HS-27A (cell line): ENCODE measurements around the gene FIBP.

Experiments
- DNase-seq: peaks from one replicate; pipeline ENCODE4 v3.0.0-alpha.2; 2012; ENCODE audit warnings: low read depth, missing footprints

FIBP gene

DNA sequence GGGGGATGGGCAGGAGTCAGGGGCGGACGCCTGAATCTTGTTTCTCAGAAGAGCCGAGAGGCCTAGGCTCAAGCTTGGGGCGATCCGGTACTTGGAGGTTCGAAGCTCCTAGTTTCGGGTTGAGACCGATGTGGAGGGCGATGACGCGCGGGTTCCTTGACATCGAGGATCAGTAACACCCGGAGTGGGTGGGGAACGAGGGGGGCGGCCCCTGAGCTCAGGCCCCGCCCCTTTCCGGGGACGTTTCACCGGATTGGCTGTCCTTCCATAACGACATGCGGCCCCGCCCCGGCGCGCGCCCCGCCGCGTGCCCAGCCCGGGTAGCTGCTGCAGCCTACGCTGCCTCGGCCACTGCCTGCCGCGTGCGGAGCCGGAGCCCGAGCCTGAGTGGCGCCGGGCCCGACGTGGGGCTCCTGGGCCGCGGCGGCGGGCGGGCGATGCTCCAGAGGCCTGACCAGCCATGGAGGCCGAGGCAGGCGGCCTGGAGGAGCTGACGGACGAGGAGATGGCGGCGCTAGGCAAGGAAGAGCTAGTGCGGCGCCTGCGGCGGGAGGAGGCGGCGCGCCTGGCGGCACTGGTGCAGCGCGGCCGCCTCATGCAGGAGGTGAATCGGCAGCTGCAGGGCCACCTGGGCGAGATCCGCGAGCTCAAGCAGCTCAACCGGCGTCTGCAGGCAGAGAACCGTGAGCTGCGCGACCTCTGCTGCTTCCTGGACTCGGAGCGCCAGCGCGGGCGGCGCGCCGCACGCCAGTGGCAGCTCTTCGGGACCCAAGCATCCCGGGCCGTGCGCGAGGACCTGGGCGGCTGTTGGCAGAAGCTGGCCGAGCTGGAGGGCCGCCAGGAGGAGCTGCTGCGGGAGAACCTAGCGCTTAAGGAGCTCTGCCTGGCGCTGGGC lies 2.3 kb upstream of the FIBP start, which contains the start of gene CCDC85B:
Gene CCDC85B (plus strand): TSS at position 350 of the 895 bp plus-strand sequence. CDS start 111 bp downstream, at position 461.
- peak; percentile 93 for DNase-seq

DNA sequence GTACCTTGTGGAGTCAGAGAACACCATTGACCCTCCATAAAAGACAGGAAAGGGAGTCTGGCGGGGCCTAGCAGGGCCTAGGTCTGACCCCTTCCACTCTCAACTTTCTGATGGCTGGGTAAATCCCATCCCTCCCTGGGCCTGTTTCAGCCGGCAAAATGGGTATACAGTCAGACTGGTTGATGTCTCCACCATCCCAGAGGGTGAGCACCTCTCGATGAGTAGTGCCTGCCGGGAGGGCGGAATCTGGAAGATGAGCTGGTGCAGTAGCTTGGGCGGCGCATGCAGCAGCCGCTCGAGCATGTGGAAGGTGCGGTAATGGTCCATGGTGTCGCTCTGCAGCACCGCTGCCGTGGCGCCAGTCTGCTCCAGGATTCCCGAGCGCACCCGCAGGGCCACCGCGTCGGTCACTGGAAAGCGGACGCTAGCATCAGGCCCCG lies 528 bp downstream of the FIBP start:
- DNase-seq: no peak

DNA sequence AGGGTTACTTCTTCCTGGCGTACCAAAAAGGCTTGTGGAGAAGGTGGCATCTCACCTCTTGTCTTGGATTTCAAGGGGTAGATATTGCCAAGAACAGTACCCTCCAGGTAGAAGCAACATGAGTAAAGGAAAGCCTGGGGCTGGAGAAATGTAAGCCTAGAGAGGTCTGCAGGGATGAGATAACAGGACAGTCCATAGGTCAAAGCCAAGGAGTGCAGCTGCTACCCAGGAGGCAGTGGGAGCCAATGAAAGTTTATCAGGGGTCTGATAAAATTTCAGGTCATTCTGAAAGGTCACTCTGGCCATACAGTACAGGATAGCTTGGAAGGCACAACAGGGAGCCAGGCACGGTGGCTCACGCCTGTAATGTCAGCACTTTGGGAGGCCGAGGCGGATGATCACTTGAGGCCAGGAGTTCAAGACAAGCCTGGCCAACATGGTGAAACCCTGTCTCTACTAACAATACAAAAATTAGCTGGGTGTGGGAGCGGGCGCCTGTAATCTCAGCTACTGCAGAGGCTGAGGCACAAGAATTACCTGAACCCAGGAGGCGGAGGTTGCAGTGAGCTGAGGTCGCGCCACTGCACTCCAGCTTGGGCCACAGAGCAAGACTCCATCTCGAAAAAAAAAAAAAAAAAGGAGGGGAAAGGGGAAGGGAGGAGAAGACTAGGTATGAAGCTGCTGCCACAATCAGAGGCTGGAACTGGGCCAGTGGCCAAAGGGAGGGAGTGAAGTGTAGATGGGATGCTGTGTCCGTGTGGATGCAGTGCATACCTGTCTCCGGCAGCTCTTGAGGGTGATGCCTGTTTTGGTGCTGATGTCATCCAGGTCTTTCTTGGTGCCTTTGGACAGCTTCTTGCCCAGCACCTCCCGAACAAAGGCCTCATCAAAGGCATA lies 1.2 kb downstream of the FIBP start:
- DNase-seq: no peak

DNA sequence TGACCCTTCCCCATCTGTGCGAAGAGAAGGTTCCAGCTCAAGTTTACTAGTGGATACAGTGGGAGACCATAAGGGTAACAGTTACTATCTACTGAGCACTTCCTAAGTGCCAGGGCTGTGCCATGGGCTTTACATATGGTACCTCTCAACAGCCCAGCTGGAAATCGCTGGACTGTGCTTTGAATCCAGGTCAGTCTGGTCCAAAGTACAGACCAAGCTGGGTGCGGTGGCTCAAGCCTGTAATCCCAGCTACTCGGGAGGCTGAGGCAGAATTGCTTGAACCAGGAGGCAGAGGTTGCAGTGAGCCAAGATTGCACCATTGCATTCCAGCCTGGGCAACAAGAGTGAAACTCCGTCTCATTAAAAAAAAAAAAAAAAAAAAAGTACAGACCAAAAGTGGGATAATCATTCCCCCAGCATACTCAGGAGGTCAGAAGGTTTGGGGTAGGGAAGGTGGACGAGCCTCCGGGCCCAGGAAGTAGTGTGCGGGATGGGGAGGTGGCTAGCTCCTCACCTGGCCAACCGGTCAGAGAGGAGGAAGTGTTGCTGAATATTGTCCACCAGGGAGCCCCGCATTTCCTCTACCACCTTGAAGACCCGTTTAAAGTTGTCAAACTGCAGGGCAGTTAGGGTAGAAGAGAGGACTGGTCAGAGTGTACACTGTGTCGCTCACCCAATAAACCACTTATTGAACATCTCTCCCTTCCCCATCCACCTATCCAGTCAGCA lies 2.3 kb downstream of the FIBP start:
- no peak for DNase-seq

DNA sequence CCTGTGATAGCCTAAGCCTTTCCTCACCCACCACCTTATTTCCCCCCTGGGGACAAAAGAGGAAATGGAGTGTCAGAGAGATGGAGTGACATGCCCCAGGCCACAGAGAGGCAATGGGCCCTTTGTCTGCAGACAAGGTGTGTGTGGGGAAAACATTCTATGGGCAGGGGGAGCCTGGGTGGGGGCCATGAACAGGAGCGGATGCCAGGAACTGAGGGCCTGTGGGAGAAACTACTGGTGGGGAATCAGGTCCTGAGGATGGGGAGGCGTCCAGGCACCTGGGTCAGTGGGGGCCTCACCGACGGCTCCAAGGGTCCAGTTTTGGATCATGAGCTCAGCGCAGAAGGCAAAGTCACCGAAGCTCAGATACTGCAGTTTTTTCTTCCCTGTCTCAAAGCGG lies 3.0 kb downstream of the FIBP start:
- DNase-seq: no peak

DNA sequence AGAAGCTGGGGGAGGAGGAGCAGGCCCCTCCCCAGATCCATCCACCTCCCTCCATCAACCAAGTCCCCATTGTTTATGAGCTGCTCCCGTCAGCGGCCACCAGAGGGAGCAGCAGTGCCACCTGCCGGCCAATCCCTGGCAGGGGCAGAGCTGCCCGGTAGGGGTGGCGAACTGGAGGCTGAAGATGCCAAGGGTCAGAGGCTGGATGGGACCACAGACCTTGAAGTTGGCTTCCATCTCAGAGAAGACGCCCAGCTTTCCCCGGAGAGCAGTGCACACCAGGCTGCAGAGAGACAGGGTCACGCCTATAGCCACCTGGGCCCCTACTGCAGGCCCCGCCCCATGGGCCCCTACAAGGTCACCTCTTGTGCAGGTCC lies 3.6 kb downstream of the FIBP start:
- DNase-seq: no peak

DNA sequence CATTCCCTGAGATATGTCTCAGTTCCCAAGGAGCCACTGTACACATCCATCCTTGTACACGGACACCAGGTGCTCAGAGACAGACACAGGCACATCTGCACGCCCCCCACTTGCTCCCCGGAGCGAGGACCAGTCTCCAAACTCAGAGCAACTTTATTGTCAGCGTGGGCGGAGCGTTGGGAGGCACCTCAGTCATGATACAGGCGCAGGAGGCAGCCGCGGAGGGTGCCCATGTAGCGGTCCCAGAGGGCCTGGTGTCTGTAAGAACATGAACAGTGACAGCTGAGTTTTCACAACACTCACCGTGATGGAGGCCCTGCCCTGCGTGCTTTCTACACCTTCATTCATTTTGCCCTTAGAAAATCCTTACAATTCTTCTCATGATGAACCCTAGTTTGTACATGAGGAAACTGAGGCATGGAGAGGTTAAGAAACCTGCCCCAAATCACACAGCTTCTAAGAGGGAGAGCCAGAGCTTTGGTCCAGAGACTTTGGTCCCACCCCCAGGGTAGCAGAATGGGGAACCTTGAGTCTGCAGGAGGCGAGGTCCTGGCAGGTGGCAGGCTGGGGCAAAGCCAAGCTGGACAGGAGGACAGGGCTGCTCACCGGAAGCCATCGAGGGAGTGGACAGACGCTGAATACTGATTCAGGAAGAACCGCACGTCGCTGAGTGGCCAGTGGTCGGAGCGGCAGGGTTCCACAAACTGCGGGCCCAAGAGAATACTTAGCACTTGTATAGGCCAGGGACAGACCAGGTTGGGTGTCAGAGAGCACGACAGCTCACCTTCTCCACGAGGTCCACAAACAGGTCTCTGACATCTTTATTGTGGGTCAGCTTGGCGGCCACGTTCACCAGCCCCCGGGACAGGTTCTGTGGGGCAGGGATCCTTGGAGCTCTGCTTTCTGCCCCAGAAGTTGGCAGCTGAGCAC lies 4.2 kb downstream of the FIBP start:
- DNase-seq: no peak

DNA sequence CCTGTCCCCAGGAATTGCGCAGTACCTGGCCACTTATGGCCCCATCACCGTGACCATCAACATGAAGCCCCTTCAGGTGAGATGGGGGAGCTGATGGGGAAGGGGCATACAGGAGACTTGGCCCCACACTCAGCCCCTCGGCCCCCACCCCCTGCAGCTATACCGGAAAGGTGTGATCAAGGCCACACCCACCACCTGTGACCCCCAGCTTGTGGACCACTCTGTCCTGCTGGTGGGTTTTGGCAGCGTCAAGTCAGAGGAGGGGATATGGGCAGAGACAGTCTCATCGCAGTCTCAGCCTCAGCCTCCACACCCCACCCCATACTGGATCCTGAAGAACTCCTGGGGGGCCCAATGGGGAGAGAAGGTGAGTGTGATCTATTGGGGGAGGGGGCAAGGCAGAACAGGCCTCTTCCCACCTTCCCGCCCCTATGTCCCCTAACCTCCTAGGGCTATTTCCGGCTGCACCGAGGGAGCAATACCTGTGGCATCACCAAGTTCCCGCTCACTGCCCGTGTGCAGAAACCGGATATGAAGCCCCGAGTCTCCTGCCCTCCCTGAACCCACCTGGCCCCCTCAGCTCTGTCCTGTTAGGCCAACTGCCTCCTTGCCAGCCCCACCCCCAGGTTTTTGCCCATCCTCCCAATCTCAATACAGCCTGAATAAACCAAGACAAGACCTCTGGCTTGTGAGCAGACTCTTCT lies 5.1 kb downstream of the FIBP start:
- no peak for DNase-seq

DNA sequence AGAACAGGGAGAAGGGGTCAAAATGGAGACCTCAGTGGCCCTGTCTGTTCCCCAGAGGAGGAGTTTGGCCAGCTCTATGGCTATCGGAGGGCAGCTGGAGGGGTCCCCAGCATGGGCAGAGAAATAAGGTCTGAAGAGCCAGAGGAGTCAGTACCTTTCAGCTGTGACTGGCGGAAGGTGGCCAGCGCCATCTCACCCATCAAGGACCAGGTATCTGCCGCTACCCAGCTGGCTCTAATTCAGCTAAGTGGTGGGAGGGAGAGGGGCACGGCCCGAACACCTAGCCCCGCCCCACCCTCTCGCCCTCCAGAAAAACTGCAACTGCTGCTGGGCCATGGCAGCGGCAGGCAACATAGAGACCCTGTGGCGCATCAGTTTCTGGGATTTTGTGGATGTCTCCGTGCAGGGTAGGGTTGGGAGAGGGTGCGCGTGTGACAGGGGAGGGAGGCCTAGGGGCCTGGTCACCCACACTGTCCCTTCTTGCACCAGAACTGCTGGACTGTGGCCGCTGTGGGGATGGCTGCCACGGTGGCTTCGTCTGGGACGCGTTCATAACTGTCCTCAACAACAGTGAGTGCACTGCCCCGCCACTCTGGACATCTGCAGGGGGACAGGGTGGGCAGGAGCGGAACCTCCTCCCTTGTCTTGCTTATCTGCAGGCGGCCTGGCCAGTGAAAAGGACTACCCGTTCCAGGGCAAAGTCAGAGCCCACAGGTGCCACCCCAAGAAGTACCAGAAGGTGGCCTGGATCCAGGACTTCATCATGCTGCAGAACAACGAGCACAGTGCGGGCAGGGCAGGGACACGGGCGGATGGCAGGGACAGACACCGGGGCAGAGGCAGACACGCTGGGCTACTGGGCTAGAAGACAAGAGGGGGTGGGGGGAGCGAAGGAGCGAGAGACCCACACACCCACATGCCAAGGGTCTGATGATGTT lies 5.9 kb downstream of the FIBP start:
- DNase-seq: no peak

DNA sequence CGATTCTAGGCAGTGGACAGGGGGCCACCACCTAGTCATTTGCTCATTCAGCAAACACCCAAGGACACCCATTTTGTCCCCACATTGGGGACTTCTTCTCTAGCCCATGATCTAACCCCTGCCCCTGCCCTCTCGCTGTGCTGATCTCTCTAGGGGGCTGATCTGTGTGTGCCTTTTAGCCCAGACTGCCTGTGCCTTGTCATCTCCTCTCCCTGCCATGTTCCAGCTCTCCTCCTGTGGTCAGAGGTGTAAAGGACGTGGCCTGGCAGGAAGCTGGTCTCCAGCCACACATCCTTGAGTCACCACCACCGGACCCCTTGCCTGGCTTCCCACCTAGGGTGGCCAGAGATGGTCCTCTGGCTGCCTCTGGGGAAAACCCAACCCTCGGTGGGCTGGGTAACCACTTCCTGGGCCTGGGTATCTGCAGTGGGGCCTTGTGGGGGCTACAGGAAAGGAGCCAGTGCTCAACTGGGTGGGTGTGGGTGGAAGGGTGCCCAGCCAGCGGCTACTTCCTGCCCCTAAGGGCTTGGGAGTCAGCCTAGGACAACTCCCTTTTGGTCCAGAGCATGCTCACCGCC lies 7.3 kb downstream of the FIBP start:
- no peak for DNase-seq

DNA sequence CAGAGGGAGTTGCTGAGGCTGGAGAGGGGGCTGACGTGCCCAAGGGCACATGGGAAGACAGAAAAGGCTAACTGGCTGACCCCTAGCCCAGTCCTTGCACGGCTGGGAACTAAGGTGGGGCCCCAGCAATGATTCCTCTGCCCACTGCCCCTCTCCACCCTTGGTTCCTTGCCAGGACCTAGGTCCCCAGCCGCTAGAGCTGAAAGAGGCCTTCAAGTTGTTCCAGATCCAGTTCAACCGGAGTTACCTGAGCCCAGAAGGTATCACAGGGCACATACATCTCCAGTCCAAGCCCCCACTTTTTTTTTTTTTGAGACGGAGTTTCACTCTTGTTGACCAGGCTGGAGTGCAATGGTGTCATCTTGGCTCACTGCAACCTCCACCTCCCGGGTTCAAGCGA lies 8.2 kb downstream of the FIBP start:
- no peak for DNase-seq

DNA sequence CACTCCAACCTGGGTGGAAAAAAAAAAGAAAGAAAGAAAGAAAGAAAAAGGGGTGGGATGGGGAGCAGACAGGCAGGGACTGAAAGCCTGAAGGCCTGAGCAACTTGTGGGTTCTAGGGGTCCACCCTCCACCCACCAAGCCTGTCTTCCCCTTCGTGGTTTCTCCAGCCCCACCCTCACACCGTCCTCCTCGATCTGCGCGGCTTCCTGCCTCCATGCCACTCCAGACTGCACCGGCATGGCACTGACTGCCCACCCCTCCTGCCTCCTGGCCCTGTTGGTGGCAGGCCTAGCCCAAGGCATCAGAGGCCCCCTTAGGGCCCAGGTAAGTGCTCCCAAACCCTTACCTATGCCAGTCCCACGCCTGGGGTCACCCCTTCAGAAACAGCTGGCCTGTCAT lies 8.7 kb downstream of the FIBP start, which contains the start of gene CTSW:
Gene CTSW (plus strand): TSS at position 221 of the 400 bp plus-strand sequence. CDS start 18 bp downstream, at position 239.
- no peak for DNase-seq

DNA sequence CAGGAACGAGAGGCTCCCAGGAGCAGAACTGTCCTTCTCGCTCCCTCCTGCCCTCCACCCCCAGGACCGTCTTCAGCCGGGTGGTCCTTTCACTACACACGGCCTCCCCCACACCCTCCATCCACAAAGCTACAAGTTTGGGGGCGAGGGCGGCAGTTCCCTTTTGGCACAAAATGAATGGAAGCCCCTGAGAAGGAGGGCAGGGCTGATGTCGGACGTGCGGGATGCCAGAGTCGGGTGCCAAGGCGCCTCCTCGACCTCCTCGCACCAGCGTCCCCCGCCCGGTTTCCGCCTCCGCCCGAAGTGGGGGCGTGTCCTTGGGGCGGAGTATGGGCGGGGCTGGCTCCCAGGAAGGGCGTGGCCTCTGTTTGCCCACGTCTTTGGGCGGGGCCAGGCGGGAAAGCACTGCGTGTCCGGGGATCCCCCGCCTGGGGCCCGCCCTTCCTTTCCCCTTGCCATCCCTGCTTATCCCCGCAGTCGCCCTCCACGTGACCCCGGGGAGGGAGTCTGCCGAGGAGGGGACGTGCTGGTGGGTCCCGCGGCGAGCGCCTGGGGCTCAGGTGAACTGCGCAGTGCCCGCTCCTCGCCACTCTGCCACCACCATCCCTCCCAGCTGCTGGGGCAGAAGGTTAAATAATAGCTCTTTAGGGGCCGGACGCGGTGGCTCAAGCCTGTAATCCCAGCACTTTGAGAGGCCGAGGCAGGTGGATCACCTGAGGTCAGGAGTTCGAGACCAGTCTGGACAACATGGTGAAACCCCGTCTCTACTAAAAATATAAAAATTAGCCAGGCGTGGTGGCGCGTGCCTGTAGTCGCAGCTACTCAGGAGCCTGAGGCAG lies 14.7 kb downstream of the FIBP start:
- peak; percentile 84 for DNase-seq

DNA sequence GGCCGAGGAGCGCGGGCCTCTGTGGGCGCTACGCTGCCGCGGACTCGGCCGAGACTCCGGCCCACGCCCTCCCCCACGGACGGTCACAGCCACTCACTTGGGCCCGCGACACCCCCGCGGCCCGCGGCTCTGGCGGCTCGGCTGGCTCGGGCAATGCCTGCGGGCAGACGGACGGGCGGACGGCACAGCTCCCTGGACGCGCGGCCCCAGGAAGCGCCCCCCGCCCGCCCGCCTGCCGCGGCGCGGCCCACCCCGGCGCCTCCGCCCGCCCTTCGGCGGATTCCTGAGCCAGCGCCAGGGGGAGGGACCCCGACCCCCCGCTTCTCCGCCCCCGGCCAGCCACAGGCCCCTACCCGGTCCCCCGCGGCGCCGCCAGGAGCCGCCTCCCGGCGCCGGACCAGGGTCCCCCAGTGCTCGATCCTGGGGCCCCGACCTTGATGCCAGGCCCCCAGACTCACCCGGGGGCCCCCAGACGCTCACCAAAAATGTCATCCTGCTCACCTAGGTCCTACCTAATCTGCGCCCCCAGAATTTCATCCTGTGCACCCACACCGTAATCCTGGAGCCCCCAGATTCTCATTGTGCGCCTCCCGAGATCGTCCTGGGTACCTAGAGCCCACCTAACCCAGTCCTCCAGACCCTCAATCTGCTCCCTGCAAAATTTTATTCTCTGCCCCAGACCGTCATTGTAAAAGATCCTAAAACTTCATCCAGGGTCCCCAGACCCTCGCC lies 15.5 kb downstream of the FIBP start, which contains the start of gene EFEMP2:
Gene EFEMP2 (minus strand): TSS at position 215 of the 732 bp plus-strand sequence. CDS start 446 bp downstream, outside the sequence.
- DNase-seq: no peak

DNA sequence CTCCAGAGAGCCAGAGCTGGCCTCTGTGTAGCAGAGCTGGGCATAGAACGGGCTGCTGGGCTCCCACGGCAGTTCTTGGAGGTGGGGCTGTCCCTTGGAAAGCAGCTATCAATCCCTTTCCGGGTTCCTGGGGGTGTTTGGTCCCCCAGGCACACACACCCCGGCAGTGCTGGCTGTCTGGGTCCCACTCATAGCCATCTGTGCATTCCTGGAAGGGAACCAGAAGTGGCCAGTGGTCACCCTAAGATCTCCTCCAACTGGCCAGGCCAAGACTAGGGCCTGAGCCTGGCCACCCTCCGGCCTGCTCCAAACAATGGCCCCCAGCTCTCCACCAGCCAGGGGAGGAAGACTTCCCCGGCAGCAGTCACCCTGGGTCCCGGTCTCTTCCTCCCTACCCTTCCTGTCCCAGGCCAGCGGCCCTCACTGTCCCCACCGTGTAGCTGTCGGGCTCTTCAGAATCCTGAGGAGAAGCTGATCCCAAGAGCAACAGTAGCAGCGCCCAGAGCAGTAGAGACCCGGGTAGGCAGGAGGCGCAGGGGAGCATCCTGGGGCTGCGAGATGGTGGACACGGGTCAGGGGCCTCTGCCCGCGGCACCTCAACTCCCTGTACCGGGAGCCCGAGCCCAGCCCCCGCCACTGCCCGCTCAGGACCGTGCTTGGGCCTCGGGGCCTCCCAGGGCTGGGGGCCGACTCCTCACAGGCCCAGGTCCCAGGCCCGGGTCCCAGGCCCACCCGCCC lies 16.3 kb downstream of the FIBP start:
- DNase-seq: no peak
